HCT116 (cell line): Measurements from ENCODE around the gene HDAC5.

Experiments
- CBX3 ChIP-seq: IDR thresholded peaks from 2 replicates; pipeline ENCODE4 v1.6.1; 2012; ENCODE audit warnings: low read depth
- EGR1 ChIP-seq: IDR thresholded peaks from 2 replicates; pipeline ENCODE4 v1.6.1; 2012; ENCODE audit warnings: low read depth
- EZH2 ChIP-seq: fragments of 200-600 bp; sonication (generic); IDR thresholded peaks from 2 replicates; pipeline ENCODE4 v1.6.1; 2017; ENCODE audit warnings: antibody characterized with exemption, mixed run types
- EZH2phosphoT487 ChIP-seq: fragments of 200-600 bp; IDR thresholded peaks from 2 replicates; pipeline ENCODE4 v1.6.1; 2018; ENCODE audit warnings: antibody characterized with exemption, borderline replicate concordance
- POLR2A ChIP-seq: IDR thresholded peaks from 2 replicates; pipeline ENCODE4 v1.7.0; 2011; ENCODE audit warnings: borderline replicate concordance; ENCODE audit not compliant: insufficient read depth, insufficient read length; ENCODE audit errors: extremely low read depth
- POLR2AphosphoS5 ChIP-seq: IDR thresholded peaks from 2 replicates; pipeline ENCODE4 v1.6.1; 2011; ENCODE audit warnings: mild to moderate bottlenecking, low read depth, low read length, moderate library complexity
- TF ChIP-seq, protein P1 (sequence below): IDR thresholded peaks from 2 replicates; pipeline ENCODE4 v1.6.1; 2012
- TF ChIP-seq, protein P2 (sequence below), 3 experiments: fragments of 200-600 bp in 1 of 3; sonication (generic) in 1 of 3; IDR thresholded peaks in 2 of 3; conservative IDR thresholded peaks in 1 of 3; 2 replicates each; pipeline ENCODE4 v1.5.1; 2012 to 2017; ENCODE audit warnings: low read depth in 2 of 3, low read length in 2 of 3, antibody characterized with exemption in 1 of 3, borderline replicate concordance in 1 of 3, control low read depth in 1 of 3, mild to moderate bottlenecking in 1 of 3, mixed read lengths in 1 of 3, mixed run types in 1 of 3, moderate library complexity in 1 of 3; ENCODE audit not compliant: insufficient read depth in 1 of 3
- TF ChIP-seq, protein P3 (sequence below): IDR thresholded peaks from 2 replicates; pipeline ENCODE4 v1.6.1; 2011; ENCODE audit warnings: mild to moderate bottlenecking, low read length, moderate library complexity; ENCODE audit not compliant: insufficient replicate concordance; ENCODE audit errors: extremely low read depth

- no peak for TF ChIP-seq POLR2AphosphoS5
- TF ChIP-seq, protein P1, sequence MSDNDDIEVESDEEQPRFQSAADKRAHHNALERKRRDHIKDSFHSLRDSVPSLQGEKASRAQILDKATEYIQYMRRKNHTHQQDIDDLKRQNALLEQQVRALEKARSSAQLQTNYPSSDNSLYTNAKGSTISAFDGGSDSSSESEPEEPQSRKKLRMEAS = no peak
- TF ChIP-seq, protein P2, sequence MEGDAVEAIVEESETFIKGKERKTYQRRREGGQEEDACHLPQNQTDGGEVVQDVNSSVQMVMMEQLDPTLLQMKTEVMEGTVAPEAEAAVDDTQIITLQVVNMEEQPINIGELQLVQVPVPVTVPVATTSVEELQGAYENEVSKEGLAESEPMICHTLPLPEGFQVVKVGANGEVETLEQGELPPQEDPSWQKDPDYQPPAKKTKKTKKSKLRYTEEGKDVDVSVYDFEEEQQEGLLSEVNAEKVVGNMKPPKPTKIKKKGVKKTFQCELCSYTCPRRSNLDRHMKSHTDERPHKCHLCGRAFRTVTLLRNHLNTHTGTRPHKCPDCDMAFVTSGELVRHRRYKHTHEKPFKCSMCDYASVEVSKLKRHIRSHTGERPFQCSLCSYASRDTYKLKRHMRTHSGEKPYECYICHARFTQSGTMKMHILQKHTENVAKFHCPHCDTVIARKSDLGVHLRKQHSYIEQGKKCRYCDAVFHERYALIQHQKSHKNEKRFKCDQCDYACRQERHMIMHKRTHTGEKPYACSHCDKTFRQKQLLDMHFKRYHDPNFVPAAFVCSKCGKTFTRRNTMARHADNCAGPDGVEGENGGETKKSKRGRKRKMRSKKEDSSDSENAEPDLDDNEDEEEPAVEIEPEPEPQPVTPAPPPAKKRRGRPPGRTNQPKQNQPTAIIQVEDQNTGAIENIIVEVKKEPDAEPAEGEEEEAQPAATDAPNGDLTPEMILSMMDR (IDR thresholded peaks at IDR 0.05 in 2 of 3, conservative IDR thresholded peaks at IDR 0.05 in 1 of 3; ENCODE audit: borderline replicate concordance in 1 of 3, insufficient read depth in 1 of 3, low read depth in 2 of 3, low read length in 2 of 3) = no peak
- no peak for TF ChIP-seq EZH2phosphoT487
- no peak for TF ChIP-seq POLR2A
- TF ChIP-seq EGR1 = no peak
- no peak for TF ChIP-seq CBX3
- no peak for TF ChIP-seq EZH2
- TF ChIP-seq, protein P3, sequence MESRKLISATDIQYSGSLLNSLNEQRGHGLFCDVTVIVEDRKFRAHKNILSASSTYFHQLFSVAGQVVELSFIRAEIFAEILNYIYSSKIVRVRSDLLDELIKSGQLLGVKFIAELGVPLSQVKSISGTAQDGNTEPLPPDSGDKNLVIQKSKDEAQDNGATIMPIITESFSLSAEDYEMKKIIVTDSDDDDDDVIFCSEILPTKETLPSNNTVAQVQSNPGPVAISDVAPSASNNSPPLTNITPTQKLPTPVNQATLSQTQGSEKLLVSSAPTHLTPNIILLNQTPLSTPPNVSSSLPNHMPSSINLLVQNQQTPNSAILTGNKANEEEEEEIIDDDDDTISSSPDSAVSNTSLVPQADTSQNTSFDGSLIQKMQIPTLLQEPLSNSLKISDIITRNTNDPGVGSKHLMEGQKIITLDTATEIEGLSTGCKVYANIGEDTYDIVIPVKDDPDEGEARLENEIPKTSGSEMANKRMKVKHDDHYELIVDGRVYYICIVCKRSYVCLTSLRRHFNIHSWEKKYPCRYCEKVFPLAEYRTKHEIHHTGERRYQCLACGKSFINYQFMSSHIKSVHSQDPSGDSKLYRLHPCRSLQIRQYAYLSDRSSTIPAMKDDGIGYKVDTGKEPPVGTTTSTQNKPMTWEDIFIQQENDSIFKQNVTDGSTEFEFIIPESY = no peak
Measured at GRCh38 chr17:44033861-44034408, 89.5 kb downstream of the HDAC5 start.
